ENCODE data around the gene KRTAP12-1.
"Not testable (repeated sequence)": the region's sequence is repeated elsewhere in the genome, so short reads cannot be mapped to it uniquely, and the experiment has no call there.

Gene KRTAP12-1

GRCh38 chr21:44638506-44639330 is 43.2 kb downstream of the KRTAP12-1 start:
- not testable (repeated sequence) for DNase-seq

GRCh38 chr21:44637851-44638348 is 44.1 kb downstream of the KRTAP12-1 start:
- DNase-seq: not testable (repeated sequence)

- DNase-seq: no peak
Observed at GRCh38 chr21:44637018-44637850, 44.7 kb downstream of the KRTAP12-1 start, which contains the start of gene KRTAP10-10. KRTAP10-10 (plus strand) TSS chr21:44637356; CDS start chr21:44637418, 62 bp downstream.

- DNase-seq: no peak
Observed at GRCh38 chr21:44636209-44637017, 45.5 kb downstream of the KRTAP12-1 start.

- DNase-seq: no peak
Observed at GRCh38 chr21:44632067-44632466, 49.9 kb downstream of the KRTAP12-1 start.

All from CD4-positive, alpha-beta T cell treated with Interleukin-12 subunit alpha and Interleukin-12 subunit beta, for 1 hour (primary cell).